Fibroblast of lung (primary cell): Measurements from ENCODE around the gene TAB2.

ENCODE experiments used
- EZH2 ChIP-seq: IDR thresholded peaks from 2 replicates; pipeline ENCODE4 v1.5.1; 2012; ENCODE audit warnings: low read length, control low read depth, mild to moderate bottlenecking; ENCODE audit errors: missing control alignments
- TF ChIP-seq, protein P1 (sequence below), 2 donors: IDR thresholded peaks in 1 of 2; conservative IDR thresholded peaks in 1 of 2; 1 replicate in 1 of 2; 2 replicates in 1 of 2; pipeline ENCODE4 v1.5.1; 2011 to 2012; ENCODE audit warnings: low read length in 2 of 2, control low read depth in 1 of 2, inconsistent platforms in 1 of 2, low read depth in 1 of 2, mild to moderate bottlenecking in 1 of 2

DNA sequence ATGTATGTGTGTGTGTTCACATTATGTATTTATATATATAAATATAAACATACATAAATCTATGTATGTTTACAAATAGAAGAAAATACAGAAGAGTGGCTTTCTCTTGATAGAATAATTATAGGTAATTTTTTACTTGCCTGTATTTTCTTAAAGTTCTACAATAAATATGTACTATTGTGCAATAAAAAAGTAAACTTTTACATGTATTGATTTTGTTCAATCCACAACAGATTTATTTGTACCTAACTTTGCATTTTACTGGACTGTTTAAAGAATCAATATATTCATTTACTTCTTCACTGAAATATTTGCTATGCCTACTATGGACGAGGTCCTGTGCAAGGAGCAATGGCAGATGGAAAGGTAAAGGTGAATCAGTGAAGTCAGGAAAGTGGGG lies 14.0 kb upstream of the TAB2 start:
- TF ChIP-seq, protein P1, sequence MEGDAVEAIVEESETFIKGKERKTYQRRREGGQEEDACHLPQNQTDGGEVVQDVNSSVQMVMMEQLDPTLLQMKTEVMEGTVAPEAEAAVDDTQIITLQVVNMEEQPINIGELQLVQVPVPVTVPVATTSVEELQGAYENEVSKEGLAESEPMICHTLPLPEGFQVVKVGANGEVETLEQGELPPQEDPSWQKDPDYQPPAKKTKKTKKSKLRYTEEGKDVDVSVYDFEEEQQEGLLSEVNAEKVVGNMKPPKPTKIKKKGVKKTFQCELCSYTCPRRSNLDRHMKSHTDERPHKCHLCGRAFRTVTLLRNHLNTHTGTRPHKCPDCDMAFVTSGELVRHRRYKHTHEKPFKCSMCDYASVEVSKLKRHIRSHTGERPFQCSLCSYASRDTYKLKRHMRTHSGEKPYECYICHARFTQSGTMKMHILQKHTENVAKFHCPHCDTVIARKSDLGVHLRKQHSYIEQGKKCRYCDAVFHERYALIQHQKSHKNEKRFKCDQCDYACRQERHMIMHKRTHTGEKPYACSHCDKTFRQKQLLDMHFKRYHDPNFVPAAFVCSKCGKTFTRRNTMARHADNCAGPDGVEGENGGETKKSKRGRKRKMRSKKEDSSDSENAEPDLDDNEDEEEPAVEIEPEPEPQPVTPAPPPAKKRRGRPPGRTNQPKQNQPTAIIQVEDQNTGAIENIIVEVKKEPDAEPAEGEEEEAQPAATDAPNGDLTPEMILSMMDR (conservative IDR thresholded peaks at IDR 0.05 in 1 of 2, IDR thresholded peaks at IDR 0.05 in 1 of 2; ENCODE audit: low read depth in 1 of 2, low read length in 2 of 2) = no peak
- TF ChIP-seq EZH2 = no peak
